Hippocampal formation (tissue), 2 donors: ENCODE measurements around the gene SNX9.
A peak's percentile ranks its signal among the peaks of the same experiment; 100 is the strongest.

Experiments
- DNase-seq, 2 donors: peaks; one replicate each; lab custom pipeline; 2025; lab: John Stamatoyannopoulos, UW

Gene SNX9

DNA sequence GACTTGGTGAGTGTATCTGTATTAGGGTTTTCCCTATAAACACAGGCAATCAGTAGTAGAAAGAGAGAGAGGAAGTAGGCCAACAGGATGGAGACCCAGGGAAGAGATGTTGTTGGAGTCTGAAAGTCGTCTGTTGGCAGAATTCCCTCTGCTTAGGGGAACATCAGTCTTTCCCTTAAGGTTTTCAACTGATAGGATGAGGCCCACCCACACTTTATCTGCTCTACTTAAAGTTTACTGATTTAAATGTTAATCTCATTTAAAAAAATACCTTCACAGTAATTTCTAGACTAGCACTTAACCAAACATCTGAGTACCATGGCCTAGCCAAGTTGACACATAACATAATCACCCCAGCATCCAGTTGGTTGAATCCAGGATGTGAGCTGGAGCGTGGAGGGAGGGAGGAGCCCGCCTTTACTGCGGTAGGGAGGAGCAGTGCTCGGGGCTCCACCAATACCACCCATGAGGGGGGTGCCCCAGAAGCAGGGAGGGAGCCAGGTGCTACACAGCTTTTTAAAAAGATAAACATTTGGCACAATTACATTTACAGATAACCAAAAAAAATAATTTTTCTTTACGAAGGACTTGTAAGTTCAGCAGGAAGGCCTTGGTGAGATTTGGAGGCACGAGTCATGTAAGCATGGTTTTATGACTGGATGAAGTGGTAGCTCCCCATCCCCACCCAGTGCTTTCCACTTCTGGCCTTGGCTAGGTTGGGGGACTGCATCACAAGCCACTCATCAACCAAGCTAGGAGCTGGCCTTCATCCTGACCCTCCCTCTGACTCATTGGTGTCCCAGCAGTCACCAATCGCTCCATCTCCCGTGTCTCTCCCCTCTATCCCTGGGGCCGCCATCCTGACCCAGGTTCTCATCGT, 18.4 kb upstream of the SNX9 start:
- no peak for DNase-seq

- no peak for DNase-seq
Observed at GRCh38 chr6:157806131-157806855, 16.8 kb upstream of the SNX9 start.

GRCh38 chr6:157806856-157807215, 16.2 kb upstream of the SNX9 start:
- DNase-seq, result no peak

GRCh38 chr6:157808405-157808950, 14.6 kb upstream of the SNX9 start:
- no peak for DNase-seq

- no peak for DNase-seq
Observed at GRCh38 chr6:157809613-157810012, 13.4 kb upstream of the SNX9 start.

DNA sequence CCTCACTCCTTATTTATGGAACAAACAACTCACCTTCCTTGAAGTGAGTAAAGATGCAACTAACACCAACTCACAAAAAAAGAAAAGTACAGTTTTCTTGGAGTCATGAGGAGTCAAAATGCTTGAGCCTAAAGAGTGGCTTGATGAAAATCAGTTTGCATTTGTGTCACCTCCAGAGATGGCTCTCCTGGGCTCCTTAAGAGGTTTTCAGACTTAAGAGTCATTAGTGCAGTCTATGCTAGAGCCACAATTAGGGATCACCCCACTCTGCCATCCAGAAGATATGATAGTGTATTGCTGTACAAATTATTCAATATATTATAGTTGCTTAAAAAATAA, 11.9 kb upstream of the SNX9 start:
- DNase-seq, result no peak

- no peak for DNase-seq
Observed at GRCh38 chr6:157811476-157812173, 11.4 kb upstream of the SNX9 start.

- no peak for DNase-seq
Observed at GRCh38 chr6:157812425-157813171, 10.4 kb upstream of the SNX9 start.

GRCh38 chr6:157813191-157813590, 9.9 kb upstream of the SNX9 start:
- DNase-seq, result no peak

DNA sequence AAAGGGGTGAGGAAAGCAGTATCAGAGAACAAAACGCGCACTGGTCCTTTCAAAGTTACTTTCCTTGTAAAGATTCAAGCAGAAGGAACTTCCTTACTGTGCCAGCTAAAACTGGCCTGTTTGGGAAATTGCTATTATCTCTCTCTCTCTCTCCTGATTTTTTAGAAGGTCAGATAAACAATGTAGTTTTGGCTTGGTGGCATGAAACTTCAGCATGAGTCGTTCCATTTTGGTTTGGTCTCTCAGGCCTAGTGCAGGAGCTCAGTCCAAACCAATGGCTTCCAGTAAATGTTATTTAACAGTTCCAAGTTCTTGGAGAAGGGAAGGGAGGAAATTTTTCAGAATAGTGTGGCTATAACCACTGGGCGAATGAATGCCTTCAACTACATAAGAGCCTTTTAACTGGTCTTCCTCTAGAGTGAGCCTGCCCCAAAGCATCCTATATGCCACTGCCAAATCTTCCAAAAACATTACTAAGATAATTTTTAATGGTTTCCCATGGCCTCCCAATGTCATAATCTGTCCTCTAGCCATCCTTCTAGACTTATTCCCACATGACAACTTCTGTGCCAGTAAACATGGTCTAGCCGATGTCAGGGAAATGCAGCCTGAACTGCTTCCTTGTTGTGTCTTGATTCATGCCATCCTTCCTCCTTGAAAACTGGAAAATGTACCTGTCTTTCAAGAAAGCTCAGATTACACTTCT, 9.1 kb upstream of the SNX9 start:
- DNase-seq, result no peak

DNA sequence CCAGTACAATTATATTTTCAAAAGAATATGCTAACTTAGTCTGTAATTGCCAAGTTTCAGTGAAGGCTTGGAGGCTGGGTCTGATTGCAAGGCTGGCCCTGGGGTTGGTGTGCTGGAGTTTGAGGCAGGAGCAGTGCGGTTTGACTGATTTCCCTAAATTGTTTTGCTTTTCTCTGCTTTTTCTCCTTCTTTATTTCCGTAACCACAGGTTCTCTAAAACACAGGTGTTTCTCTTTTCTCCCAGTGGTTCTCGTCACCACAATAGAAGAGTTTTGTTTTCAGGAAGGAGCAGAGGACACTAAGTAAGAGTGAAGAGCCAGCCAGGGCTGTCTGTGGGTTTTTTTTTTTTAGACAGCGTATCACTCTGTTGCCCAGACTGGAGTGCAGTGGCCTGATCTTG, 8.2 kb upstream of the SNX9 start:
- DNase-seq, result no peak

GRCh38 chr6:157821342-157822033, 1.6 kb upstream of the SNX9 start:
- no peak for DNase-seq

- peak in 1 of 2 donors; percentile 56 for DNase-seq
Observed at GRCh38 chr6:157822245-157823000, 623 bp upstream of the SNX9 start.

GRCh38 chr6:157823528-157824370, 703 bp downstream of the SNX9 start:
- no peak for DNase-seq

DNA sequence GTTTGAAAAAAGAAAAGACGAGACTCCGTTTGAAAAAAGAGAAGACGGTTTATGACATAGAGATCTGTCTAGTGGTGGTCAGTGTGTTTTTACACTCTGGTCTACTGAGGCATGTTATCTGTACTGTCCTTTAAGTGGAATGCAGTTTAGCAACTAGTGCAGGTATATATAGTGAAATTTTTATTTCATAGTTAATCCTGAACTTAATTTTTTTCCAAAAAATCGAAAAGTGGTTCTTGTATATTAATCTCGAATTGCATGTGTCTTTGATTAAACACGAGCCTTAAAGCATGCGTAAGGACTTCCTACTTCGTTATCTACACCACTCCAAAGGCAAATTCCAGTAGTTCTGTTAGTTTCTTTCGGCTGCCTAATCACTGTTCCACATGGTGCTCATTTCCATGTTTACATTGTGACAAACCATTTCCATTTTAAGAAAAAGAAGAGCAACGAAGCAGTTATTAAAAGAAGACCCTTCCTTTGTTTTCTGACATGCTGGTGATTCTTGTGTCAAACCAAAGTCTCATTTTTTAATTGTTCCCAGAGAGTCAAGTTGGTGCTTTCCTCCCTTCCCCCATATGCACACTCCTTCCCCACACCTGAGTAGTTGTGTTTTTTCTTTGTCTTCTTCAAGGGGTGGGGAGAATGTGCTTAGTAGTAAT, 2.3 kb downstream of the SNX9 start:
- no peak for DNase-seq

GRCh38 chr6:157830354-157831017, 7.4 kb downstream of the SNX9 start:
- peak in 1 of 2 donors; percentile 58 for DNase-seq

DNA sequence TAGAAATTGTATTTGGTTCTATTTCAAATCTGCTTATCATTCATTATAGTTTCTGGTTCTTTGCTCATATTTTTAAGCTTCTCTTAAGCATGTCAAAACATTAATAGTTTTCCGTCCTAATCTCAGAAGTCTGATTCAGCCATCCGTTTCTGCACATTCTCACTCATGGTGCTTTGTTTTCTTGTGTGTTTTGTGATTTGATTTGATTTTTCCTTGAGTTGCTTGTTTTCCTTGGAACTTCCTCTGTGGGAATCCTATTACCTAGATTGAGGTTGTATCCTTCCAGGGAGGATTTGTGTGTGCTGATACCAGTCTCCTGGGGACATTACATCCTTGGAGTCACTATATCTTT, 7.9 kb downstream of the SNX9 start:
- no peak for DNase-seq
